Amygdala (tissue), 56 donors: Measurements from ENCODE around the gene ELF4.

Experiments
- DNase-seq, 56 donors: peaks; one replicate each; lab custom pipeline; 2025; lab: John Stamatoyannopoulos, UW

Gene ELF4

GRCh38 chrX:130110379-130111219, at the start of gene ELF4:
Gene ELF4 (minus strand): TSS chrX:130110497. CDS start chrX:130081330, 29,167 bp downstream.
- DNase-seq, result peak in 7 of 56 donors; percentile 3 to 29 (median 7)

- DNase-seq, result no peak
These were observed 49.5 kb upstream of the ELF4 start for GRCh38 chrX:130159776-130160175.

- DNase-seq, result no peak
These were observed 48.0 kb upstream of the ELF4 start for GRCh38 chrX:130158311-130158710.

- no peak for DNase-seq
These were observed 45.3 kb upstream of the ELF4 start for GRCh38 chrX:130155564-130155963.

GRCh38 chrX:130147631-130148030, 37.3 kb upstream of the ELF4 start:
- DNase-seq, result no peak

- no peak for DNase-seq
These were observed 34.8 kb upstream of the ELF4 start for GRCh38 chrX:130145123-130145522.

GRCh38 chrX:130144509-130144908, 34.2 kb upstream of the ELF4 start:
- DNase-seq, result no peak

- no peak for DNase-seq
These were observed 29.3 kb upstream of the ELF4 start for GRCh38 chrX:130139474-130140201.

- no peak for DNase-seq
These were observed 26.7 kb upstream of the ELF4 start for GRCh38 chrX:130136961-130137360.

- no peak for DNase-seq
These were observed 26.2 kb upstream of the ELF4 start for GRCh38 chrX:130136496-130136895.

- DNase-seq, result no peak
These were observed 20.7 kb upstream of the ELF4 start for GRCh38 chrX:130130990-130131389.

- peak in 23 of 56 donors; percentile 1 to 25 (median 6) for DNase-seq
These were observed 15.0 kb upstream of the ELF4 start for GRCh38 chrX:130125091-130125874.

- DNase-seq, result no peak
These were observed 14.3 kb upstream of the ELF4 start for GRCh38 chrX:130124577-130124976.

GRCh38 chrX:130121505-130121800, 11.2 kb upstream of the ELF4 start:
- DNase-seq, result no peak

GRCh38 chrX:130120746-130121504, 10.6 kb upstream of the ELF4 start:
- peak in 51 of 56 donors; percentile 0 to 67 (median 24) for DNase-seq

GRCh38 chrX:130120321-130120731, 10.0 kb upstream of the ELF4 start:
- no peak for DNase-seq

GRCh38 chrX:130119312-130119898, 9.1 kb upstream of the ELF4 start:
- no peak for DNase-seq

- DNase-seq, result no peak
These were observed 8.4 kb upstream of the ELF4 start for GRCh38 chrX:130118441-130119311.

GRCh38 chrX:130117166-130117565, 6.9 kb upstream of the ELF4 start:
- no peak for DNase-seq
